HG02588 (cell line): ENCODE measurements around the gene CSF1R.
A peak's percentile ranks its signal among the peaks of the same experiment; 100 is the strongest.
"Not testable (repeated sequence)": the region's sequence is repeated elsewhere in the genome, so short reads cannot be mapped to it uniquely, and the experiment has no call there.

Source experiments
- ATAC-seq: cut with Tn5 transposase; IDR thresholded peaks from one replicate; pipeline ENCODE4 v1.9.1; 2021; ENCODE audit warnings: mild to moderate bottlenecking, moderate library complexity; ENCODE audit not compliant: unreplicated experiment

Gene CSF1R

DNA sequence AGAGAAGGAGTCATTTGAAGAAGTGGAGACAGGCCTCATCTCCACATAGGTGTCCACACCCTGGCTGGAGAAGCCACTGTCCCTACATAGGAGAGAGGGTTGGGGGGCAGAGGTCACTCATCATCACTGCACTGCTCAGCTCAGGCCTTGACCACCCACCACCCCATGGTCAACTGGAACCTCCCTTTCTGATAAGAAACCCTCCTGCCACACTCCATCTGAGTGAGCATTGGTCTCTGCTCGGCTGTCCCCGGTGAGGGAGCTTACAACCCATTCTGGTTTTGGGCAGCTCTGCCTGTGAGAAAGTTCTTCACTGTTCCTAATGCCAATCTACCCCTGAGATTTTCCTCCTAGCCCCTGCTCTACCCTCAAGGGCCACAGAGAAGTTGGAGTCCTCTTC, 28.8 kb downstream of the CSF1R start:
- no peak for ATAC-seq

DNA sequence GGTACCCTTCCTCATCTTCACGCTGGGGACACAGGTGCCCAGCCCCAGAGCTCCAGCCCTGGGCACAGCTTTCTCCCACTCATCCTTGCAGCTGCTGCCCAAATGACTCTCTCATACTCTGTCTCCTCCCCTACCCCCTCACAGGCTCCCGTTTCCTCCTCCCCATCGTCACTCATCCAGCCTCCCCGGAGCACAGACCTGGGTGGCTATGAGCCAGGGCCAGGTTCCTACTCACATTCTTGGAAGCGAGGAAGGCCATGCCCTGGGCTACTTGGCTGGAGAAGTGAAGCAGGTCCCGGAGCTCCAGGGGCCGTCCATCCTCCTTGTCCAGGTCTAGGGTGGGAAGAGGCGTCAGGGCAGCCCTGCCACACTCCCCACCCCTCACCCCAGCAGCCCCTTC, 29.3 kb downstream of the CSF1R start:
- ATAC-seq, result no peak

DNA sequence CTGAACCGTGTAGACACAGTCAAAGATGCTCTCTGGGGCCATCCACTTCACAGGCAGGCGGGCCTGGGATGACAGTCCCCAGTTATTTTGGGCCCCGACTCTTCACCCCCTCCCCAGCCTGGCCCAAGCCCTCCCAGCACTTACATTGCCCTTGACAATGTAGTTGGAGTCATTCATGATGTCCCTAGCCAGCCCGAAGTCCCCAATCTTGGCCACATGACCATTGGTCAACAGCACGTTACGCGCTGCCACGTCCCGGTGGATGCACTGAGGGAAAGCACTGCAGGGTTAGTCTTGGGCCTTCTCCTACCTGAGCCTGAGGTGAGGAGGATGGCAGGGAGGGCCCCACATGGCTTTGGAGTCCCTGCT, 30.3 kb downstream of the CSF1R start:
- no peak for ATAC-seq

DNA sequence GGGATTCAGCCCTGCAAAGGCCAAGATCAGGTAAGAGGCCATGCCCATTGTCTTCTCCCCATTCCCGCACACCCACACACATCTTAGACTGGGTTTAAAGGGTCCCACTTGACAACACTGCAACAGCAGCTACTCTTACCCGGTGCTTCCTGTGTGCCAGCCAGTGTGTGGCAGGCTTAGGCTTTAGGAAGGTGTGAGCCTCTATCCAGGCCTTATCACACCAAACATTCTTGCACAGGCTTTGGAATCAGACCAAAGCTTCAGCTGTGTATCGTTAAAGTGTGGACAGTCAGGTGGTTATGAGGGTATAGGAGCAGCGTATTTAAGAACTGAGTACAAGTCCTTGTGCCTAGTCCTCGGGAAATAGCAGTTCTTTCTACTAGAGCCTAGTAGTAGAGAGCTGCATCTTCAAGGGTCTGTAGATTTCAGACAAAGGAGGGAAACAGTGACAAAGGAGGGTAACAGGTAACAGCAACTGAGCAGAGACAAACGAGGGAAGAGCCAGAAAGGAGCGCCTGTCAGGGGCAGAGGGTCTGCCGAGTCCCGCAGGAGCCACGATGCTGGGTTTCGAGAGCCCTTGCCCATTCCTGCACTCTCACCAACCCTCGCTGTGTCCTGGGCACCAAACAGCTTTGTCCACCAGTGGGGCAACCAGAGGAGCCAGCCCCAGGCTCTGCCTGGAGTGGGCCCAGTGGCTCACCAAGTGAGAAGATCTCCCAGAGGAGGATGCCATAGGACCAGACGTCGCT, 30.9 kb downstream of the CSF1R start:
- ATAC-seq, result no peak

DNA sequence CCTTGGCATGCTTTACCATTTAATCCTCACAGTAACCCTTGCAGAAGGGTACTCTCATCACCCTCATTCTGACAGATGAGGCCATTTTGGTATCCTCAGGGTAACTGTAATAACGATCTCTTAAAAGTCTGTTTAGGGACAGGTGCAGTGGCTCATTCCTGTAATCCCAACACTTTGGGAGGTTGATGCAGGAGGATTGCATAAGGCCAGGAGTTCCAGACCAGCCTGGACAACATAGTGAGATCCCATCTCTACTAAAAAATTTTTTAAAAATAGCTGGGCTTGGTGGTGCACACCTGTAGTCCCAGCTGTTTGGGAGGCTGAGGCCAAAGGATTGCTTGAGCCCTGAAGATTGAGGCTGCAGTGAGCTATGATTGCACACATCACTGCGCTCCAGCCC, 31.8 kb downstream of the CSF1R start:
- no peak for ATAC-seq

DNA sequence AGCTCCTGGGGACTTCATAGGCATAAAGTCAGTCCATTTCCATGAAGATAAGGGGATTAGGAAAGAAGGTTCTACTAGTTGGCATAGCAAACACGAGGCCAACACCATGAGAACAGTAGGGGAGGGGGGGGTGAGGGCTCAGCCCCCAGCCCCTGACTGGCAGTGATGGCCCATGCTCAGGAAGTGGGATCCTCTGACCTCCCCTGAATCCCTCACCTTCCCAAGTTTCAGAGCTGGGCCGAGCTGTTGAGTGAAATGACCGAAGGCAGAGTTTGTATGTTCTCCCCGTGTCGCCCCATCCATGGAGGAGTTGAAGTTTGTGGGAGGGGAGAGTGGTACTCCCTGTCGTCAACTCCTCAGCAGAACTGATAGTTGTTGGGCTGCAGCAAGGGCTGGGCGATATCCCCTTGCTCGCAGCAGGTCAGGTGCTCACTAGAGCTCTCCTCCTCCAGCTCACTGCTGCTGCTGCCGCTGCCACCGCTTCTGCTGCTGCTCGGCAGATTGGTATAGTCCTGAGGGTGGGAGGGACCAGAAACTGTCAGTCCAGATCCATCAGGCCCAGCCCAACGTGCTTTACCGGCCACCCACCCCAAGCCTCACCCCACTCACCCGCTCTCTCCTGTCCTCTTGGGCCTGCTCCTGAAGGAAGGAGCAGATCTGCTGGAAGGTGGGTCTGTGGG, 32.5 kb downstream of the CSF1R start:
- no peak for ATAC-seq

DNA sequence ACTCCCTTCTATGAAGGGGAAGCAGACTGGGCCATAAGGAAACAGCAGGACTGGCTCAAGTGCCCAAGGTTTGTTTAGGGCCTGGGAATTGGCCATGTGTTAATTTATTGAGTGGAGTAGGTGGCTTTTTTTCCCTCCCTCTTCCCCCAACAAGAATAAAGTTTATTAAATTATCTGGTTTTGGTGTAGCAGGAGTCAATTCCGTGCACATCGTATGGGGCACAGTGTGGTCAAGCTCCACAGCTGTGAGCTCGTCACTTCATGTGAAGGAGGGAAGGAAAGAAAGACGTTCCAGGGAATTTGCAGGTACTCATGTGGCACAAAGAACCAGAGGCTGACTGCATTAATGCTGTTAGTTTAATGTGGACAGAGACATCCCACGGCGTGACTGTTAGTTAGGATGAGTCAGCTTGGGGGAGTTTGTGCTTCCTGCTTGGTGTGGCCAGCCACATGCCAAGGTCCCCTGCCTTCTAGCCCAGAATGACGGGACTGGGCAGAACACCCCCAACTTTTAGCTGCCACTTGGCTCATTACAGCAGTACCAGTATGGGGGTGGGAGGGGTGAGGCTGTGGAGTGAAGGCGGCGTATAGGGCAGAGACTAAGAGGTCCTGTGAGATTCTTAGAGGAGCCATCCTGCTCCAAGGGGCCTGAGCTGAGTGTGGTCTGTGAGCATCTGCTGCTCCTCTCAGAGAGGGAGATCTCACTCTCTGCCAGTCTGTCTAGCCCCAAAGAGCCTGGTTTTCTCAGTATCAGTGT, 33.2 kb downstream of the CSF1R start:
- no peak for ATAC-seq

DNA sequence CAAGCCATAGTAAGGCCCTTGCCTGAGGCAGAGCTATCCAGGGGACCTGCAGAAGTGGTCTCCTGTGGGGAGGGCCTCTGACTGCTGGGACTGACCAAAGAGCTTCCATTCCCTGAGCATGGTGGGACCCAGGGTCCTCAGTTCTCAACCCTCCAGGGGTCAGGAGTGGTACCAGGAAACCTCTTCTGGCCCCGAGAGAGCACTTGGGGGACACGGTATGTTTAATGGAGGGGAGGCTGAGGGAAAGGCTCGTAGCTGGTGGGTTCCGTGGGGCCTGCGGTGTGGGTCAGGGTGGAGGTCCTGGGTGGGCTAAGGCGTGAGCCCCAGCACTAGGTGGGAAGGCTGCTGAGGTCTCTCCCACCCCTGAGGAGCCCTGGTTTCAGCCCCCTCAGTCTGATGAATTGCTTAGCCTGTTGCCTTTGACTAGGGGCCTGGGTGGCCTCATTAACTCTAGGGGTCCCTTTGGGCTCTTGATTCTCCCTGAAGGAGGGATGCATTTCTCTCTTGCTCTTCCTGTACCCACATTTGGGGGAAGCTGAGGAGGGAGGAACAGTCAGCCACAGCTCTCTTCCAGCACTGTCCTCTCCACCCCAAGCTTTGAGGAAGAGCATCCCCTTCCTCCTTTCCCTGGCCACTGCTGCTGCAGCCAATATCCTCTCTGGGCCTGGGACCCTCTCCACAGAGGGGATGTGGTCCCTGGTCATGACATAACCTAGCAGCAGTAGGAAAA, 34.0 kb downstream of the CSF1R start:
- no peak for ATAC-seq

DNA sequence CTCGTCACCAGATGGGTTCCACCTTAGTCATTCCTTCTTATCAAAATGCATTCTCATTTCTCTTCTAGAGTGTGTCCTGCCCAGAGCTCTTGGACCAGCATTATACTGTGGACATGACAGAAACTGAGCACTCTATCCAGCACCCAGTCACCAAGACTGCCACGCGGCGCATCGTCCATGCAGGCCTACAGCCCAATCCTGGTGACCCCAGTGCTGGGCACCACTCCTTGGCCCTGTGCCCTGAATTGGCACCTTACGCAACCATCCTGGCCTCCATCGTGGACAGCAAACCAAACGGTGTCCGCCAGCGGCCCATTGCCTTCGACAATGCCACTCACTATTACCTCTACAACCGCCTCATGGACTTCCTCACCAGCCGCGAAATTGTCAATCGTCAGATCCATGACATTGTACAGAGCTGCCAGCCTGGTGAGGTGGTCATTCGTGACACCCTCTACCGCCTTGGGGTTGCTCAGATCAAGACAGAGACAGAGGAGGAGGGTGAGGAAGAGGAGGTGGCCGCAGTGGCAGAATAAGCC, 34.6 kb downstream of the CSF1R start:
- no peak for ATAC-seq

DNA sequence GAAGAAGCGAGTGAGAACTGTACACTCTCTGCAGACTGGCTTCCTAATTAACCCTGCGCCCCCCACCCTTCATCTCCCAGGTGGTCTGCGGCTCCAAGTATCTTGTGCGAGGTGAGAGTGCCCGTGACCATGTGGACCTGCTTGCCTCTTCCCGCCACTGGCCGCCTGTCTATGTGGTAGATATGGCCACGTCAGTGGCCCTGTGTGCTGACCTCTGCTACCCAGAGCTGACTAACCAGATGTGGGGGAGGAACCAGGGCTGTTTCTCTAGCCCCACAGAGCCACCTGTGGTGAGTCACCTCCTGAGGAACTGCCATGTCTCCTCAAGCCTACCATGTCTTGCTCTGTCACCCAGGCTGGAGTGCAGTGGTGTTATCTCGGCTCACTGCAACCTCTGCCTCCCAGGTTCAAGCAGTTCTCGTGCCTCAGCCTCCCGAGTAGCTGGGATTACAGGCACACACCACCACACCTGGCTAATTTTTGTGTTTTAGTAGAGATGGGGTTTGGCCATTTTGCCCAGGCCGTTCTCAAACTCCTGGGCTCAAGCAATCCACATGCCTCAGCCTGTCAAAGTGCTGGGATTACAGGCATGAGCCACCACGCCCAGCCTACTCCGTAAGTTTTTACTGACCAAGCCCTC, 36.1 kb downstream of the CSF1R start:
- ATAC-seq, result not testable (repeated sequence)

DNA sequence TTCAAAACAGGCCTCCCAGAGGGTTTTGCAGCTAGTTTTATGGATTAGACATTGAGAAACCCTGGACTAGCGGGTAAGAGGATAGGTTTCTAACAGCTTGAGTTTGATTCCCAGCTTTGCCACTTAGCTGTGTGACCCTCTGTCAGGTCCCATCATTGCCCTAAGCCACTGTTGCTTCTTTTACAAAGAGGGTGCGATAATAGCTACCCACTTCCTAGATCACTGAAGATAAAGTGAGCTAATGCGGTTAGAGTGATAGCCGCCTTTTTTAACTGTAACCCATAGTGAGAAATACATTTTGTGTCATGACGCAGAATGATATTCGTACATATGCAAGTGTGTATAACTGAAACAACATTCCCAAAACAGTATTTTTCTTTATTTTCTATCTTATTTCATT, 40.3 kb downstream of the CSF1R start:
- no peak for ATAC-seq

DNA sequence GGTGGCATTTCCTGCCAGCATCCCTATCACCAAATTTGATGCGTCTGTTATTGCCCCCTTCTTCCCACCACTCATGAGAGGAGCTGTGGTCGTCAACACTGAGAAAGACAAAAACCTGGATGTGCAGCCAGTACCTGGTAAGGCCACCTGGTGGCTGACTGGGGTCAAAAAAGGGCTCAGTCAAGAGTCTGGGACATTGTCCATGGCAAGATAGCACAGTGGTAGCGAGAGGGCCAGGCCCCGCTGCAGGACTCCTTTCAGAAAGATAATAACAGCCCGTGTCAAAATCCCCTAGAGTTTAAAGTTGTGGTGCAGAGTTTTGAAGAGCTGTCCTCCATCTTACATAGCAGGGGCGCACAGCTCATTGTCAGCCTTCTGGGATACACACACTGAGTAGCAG, 40.8 kb downstream of the CSF1R start:
- no peak for ATAC-seq

DNA sequence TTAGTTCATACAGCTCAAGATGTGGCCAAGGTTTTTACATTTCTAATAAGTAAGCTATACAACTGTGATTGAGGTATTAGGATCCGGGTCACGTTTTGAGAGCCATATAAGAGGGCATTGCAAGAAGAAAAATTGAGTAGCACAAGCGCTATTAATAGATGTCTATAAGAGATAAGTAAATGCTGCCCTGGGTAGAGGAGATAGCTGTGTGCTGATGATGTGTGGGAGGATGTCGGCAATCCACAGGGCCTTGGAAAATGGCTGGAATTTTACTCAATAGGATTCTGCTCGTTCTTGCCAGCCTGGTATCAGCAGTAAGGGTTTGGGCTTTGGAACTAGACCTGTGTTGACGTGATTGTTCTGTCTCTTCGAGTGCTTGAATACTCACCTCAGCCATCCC, 41.6 kb downstream of the CSF1R start:
- ATAC-seq, result no peak

DNA sequence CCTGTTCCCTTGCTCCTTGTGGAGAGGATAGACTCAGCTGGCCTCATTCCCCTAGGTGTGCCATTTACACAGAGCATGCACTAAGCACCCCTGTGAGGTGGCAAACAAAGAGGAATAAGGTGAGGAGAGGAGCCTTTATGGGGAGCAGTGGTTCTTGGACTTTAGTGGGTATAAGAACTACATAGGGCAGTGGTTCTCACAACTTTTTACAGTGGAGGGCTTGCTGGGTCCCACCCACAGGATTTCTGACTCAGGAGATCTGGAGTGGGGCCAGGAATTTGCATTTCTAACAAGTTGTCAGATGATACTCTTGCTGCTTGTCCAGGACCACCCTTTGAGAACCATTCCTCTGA, 42.0 kb downstream of the CSF1R start:
- ATAC-seq, result no peak

DNA sequence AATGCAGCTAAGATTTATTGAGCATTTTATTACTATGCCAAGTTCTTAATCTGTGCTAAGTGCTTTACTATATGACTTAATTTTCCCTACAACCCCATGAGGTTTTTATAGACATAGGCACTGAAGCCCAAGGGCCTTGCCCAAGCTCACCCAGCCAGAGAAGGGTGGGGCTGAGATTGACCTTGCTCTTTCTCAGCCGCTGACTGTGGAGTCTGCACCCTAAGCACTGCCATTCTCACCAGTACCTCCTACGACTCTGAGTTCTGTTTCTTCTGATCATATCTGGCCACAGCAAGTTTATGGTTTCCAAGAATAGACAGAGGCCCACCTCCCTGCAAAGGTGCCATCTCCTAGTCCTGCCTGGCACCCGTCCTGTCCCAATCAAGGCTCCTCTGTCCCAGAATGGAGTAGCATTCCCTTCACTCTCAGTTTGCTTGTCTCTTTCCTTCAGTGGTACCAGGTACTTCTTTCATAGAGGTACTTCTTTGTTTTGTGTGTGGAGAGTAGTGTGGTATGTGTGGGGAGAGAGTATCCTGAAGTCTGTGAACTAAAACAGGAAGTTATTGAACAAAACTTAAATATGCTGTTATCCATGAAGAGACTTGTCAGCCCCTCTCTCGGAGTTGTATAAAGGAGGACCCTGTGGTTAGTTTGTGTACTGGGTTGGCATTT, 42.6 kb downstream of the CSF1R start:
- no peak for ATAC-seq

DNA sequence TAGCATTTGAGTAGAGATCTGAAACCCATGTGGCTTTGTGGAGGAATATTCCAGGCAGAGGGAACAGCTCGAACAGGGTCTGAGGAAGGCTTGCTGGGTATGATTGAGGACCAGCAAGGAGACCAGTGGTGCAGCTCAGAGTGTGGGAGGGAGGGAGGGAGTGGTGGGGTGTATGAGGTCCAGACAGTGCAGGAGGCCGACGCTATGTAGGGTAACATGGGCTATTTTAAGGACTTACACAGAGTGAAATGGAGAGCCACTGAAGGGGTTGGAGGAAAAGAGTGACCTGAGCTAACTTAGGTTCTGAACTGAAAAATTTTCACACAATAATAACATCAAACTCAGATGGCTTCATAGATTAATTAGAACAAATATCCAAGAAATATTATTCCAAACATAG, 43.9 kb downstream of the CSF1R start:
- no peak for ATAC-seq

DNA sequence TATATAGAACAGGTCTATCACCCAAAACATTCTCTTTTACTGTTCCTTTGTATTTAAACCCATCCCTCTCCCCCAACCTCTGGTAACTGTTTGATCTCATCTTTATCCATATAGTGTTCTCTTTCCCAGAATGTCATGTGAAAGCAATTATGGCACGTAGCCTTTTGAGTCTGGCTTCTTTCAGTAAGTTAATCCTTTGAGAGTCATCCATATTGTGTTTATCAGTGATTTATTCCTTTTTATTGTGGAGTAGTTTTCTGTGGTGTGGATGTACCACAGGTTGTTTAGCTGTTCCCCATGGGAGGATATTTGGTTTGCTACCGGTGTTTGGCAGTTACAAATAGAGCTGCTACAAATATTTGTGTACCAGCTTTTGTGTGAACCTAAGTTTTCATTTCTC, 47.8 kb downstream of the CSF1R start:
- ATAC-seq, result no peak

DNA sequence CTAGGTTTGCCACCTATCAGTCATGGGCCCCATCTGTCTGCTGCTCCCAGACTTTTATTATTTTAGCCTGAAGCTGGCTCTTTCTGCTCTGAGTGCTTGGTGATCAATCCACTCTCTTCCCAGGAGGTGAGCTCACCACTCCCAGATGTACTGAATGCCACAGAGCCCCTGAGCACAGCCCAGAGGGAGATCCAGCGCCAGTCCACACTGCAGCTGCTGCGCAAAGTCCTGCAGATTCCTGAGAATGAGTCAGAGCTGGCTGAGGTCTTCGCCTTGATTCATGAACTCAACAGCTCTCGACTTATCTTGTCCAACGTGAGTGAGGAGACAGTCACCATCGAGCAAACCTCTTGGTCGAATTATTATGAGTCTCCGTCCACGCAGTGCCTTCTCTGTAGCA, 49.8 kb downstream of the CSF1R start:
- no peak for ATAC-seq

DNA sequence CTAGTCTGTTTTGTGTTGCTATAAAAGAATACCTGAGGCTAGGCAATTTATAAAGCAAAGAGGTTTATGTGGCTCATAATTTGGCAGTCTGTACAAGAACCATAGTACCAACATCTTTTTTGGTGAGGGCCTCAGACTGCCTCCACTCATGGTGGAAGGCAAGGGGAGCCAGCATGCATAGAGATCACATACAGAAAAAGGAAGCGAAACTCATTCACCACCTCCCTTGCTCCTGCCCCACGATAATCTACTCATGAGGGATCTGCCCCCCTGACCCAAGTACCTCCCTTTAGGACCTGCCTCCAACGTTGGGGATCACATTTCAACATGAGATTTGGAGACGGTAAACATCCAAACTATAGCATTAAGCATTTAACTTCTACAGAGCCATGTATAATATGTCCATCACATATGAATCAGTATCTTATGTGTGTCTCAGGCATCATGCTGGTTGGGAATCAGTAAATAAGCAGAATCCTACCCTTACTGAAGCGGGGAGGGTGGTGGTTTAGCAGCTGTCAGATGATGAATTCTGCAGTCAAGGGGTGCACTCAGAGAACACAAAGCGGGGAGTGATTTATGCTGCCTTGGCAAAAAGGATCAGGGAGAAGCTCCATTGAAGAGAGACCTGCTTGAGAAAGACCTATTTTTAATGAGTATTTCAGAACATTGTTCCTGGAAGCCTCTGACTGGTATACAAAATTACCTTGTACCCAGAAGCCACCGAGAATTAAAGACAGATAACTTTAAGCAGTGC, 51.0 kb downstream of the CSF1R start:
- ATAC-seq, result peak; percentile 88

DNA sequence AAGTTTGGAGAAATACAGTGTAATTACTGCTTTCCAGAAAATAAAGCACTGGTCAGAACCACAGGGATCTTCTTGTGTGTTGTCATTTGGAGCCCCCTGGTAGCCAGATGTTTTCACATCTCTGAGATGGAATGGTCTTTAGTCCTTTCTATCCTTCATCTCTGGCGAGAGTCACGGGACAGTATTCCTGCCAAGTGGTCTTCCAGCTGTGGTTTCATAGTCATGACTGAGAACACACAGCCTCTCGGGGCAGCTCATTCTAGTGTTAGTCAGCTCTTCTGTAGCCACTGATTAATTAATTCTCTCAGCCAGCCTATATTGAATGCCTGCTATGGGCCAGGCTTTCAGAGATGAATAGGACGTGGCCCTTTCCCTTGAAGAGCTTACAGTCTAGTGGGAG, 51.7 kb downstream of the CSF1R start:
- ATAC-seq, result no peak
